Body of pancreas (tissue), 4 donors: ENCODE measurements around the gene ADCY10. TPM values are rescaled to one million over a fixed set of nuclear protein-coding genes. Genes with fewer than 3 reads are reported as not detected.
A peak's percentile ranks its signal among the peaks of the same experiment; 100 is the strongest.
"Not testable (repeated sequence)": the region's sequence is repeated elsewhere in the genome, so short reads cannot be mapped to it uniquely, and the experiment has no call there.

Source experiments
- ATAC-seq: fragments of 150-250 bp; one replicate; pipeline ENCODE4 v1.9.1; 2016
- DNase-seq, 4 donors: peaks; one replicate each; pipeline ENCODE4 v3.0.0-alpha.2; 2019
- H3K27ac ChIP-seq, 4 donors: fragments of 200-600 bp; sonication (generic); 1 replicate in 3 of 4; 2 replicates in 1 of 4; pipeline versions ENCODE4 v1.5.1 to v1.6.1; 2016 to 2019; ENCODE audit warnings: mild to moderate bottlenecking in 1 of 4, mixed read lengths in 1 of 4, moderate library complexity in 1 of 4
- H3K27me3 ChIP-seq, 2 donors: fragments of 200-600 bp; sonication (generic); one replicate each; pipeline ENCODE4 v1.6.0; 2016; ENCODE audit warnings: mild to moderate bottlenecking in 1 of 2
- H3K36me3 ChIP-seq, 2 donors: fragments of 200-600 bp; sonication (generic); replicated peaks in 1 of 2; 2 replicates each; pipeline ENCODE4 v1.5.1; 2016; ENCODE audit warnings: low read depth in 2 of 2; ENCODE audit not compliant: insufficient read depth in 1 of 2
- H3K4me1 ChIP-seq: fragments of 200-600 bp; sonication (generic); one replicate; pipeline ENCODE4 v1.6.0; 2016
- H3K4me3 ChIP-seq, 2 donors: fragments of 200-600 bp; sonication (generic); 1 replicate in 1 of 2; 2 replicates in 1 of 2; pipeline ENCODE4 v1.5.1; 2016 to 2019
- H3K9me3 ChIP-seq, 3 donors: fragments of 200-600 bp; sonication (generic); 1 replicate in 2 of 3; 2 replicates in 1 of 3; pipeline ENCODE4 v1.5.1; 2016
- CTCF ChIP-seq, 7 experiments: fragments of 450-650 bp in 4 of 7; fragments of 200-600 bp in 3 of 7; sonication (generic) in 3 of 7; IDR thresholded peaks; one replicate each; pipeline ENCODE4 v1.5.1; 2016 to 2019; ENCODE audit warnings: antibody characterized with exemption in 7 of 7
- POLR2A ChIP-seq, 3 donors: fragments of 450-650 bp; IDR thresholded peaks; one replicate each; pipeline ENCODE4 v1.6.1; 2016; ENCODE audit warnings: antibody characterized with exemption in 3 of 3, mild to moderate bottlenecking in 2 of 3
- WGBS, 2 donors: methylation state at CpG; one replicate each; pipeline ENCODE4 v1.1.5; 2017; 5-methylcytosine and 5-hydroxymethylcytosine counted together
- intact Hi-C: fragments of 100-400 bp; cut with DNase I; formaldehyde crosslinking; loops from one replicate; pipeline ENCODE4 v1.15.1; 2023
- total RNA-seq, 2 donors: library from RNA; depleted of rRNA; stranded (reverse); fragments of >200 nt; gene quantifications; one replicate each; pipeline ENCODE4 v1.1.0, GENCODE V29; 2016

Gene ADCY10
- total RNA-seq, 2 donors from 2014 or later: 0.26 TPM; not detected in 1

- TF ChIP-seq CTCF (IDR thresholded peaks at IDR 0.05) (peak in 2 of 7 experiments; percentile 9 to 14), POLR2A (IDR thresholded peaks at IDR 0.05) (peak; percentile 82 to 87 (median 86))
- ATAC-seq (peak; percentile 4), DNase-seq (peak; percentile 23 to 49 (median 24))
- peak overlapping the region; percentile 91 to 97 (median 95) for H3K27ac ChIP-seq
- H3K36me3 ChIP-seq: no peaks in the 10 kb centered on the region
- H3K27me3 ChIP-seq: no peaks in the 10 kb centered on the region
- peaks cover 27% of the 10 kb centered on the region for H3K4me1 ChIP-seq
- H3K4me3 ChIP-seq: peak overlapping the region; percentile 62 to 75
- 0 to 1% methylated on average over 10 to 45 of the region's 45 CpGs for WGBS, 2 donors
- H3K9me3 ChIP-seq: no peaks in the 10 kb centered on the region
- intact Hi-C loops: no loop called here
Measured at GRCh38 chr1:167935216-167936067, 21.5 kb upstream of the ADCY10 start.

DNA sequence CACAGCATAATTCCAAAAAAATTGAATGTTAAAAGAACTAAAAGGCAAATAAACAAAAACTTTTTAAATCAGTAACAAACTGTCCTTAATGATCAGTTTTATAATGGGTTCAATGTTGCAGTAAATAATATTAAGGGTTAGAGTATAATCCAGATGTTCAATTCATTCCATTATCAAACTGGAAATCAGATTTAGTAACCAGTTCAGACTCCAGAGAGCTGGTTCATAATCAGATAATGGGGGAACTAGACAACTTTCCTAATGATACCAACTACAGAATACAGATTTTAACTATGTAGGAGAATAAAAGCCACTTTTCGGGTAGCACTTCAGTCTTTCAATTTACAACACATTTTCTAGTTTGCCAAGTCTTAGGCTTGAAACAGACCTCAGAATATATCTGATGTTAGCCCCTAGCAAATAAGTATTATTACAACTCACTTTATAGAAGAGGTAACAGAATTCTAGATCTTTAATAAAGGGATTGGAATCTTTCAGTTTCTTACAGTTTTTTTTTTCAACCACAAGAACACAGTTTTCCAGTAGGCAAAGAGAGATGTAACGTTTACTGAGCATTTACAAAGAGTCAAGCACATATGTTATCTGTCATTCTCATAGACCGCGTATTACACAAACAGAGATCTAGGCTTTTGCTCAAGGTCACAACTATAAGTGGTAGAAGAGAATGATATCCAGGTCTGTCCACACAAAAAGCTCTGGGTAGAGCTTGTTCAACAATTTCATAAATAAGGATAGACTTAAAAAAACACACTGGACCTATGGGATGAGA lies 20.7 kb upstream of the ADCY10 start:
- 5 to 10% methylated on average over 4 of the region's 4 CpGs for WGBS, 2 donors
- H3K27ac ChIP-seq: peak overlapping the region; percentile 91 to 97 (median 95)
- peak overlapping the region; percentile 62 to 75 for H3K4me3 ChIP-seq
- no peaks in the 10 kb centered on the region for H3K27me3 ChIP-seq
- ATAC-seq (no peak), DNase-seq (no peak)
- intact Hi-C loops: no loop called here
- no peaks in the 10 kb centered on the region for H3K9me3 ChIP-seq
- TF ChIP-seq POLR2A (IDR thresholded peaks at IDR 0.05) (no peak), CTCF (IDR thresholded peaks at IDR 0.05) (no peak)
- no peaks in the 10 kb centered on the region for H3K36me3 ChIP-seq
- peaks cover 27% of the 10 kb centered on the region for H3K4me1 ChIP-seq

DNA sequence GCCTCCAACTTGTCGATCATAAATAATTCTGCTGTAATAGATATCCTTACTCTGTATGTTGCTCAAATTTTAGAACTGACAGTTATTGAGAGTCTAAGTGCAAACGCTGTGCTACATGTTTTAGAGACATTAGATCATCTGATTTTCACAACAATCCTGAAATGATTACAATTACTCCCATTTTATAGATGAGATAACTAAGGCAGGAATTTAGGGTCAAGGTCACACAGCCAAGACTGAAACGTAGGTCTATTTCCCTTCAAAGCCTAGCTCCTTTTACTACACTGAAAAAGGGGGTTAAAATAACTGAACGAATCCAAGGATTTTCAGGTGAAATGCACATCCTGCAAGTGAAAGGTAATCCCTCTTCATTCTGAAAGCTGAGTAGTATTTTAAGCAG lies 19.9 kb upstream of the ADCY10 start:
- no peaks in the 10 kb centered on the region for H3K36me3 ChIP-seq
- H3K9me3 ChIP-seq: no peaks in the 10 kb centered on the region
- no peak for TF ChIP-seq POLR2A (IDR thresholded peaks at IDR 0.05)
- TF ChIP-seq CTCF (IDR thresholded peaks at IDR 0.05): no peak
- ATAC-seq (no peak), DNase-seq (no peak)
- H3K27ac ChIP-seq: peak overlapping the region in 3 of 4 donors; percentile 94 to 97 (median 96)
- no peak overlapping the region for H3K4me3 ChIP-seq
- WGBS, 2 donors: 28 to 43% methylated on average over 4 of the region's 4 CpGs
- H3K4me1 ChIP-seq: peaks cover 33% of the 10 kb centered on the region
- intact Hi-C loops: no loop called here
- no peaks in the 10 kb centered on the region for H3K27me3 ChIP-seq

- no peaks in the 10 kb centered on the region for H3K36me3 ChIP-seq
- DNase-seq: no peak
- intact Hi-C loops: no loop called here
- TF ChIP-seq CTCF (IDR thresholded peaks at IDR 0.05): no peak
- no peak for TF ChIP-seq POLR2A (IDR thresholded peaks at IDR 0.05)
- ATAC-seq: no peak
- peaks cover 49% of the 10 kb centered on the region for H3K4me1 ChIP-seq
- no peak overlapping the region for H3K4me3 ChIP-seq
- H3K27me3 ChIP-seq: no peaks in the 10 kb centered on the region
- H3K27ac ChIP-seq: peak overlapping the region in 1 of 4 donors; percentile 72
- no peaks in the 10 kb centered on the region for H3K9me3 ChIP-seq
- WGBS, 2 donors: 14 to 20% methylated on average over 1 of the region's 1 CpG
Measured at GRCh38 chr1:167929725-167930124, 15.8 kb upstream of the ADCY10 start.

GRCh38 chr1:167928919-167929318 lies 15.0 kb upstream of the ADCY10 start:
- not testable (repeated sequence) for H3K9me3 ChIP-seq

More at GRCh38 chr1:167928919-167929318, 15.0 kb upstream of the ADCY10 start:
- H3K27me3 ChIP-seq, intact Hi-C loops, DNase-seq, H3K4me3 ChIP-seq, H3K36me3 ChIP-seq, ATAC-seq: not testable (repeated sequence)
- H3K4me1 ChIP-seq: peaks cover 45% of the 10 kb centered on the region
- peak overlapping the region in 1 of 4 donors; percentile 72 for H3K27ac ChIP-seq
- 90 to 95% methylated on average over 9 of the region's 9 CpGs for WGBS, 2 donors
